ENCODE results near the gene HORMAD1. TPM values are rescaled to one million over a fixed set of nuclear protein-coding genes. Genes with fewer than 3 reads are reported as not detected.
"Not testable (repeated sequence)": the region's sequence is repeated elsewhere in the genome, so short reads cannot be mapped to it uniquely, and the experiment has no call there.

Gene HORMAD1
- total RNA-seq, 3 donors from 2014 or later: 0.82 to 1.4 (median 1.3) TPM

DNA sequence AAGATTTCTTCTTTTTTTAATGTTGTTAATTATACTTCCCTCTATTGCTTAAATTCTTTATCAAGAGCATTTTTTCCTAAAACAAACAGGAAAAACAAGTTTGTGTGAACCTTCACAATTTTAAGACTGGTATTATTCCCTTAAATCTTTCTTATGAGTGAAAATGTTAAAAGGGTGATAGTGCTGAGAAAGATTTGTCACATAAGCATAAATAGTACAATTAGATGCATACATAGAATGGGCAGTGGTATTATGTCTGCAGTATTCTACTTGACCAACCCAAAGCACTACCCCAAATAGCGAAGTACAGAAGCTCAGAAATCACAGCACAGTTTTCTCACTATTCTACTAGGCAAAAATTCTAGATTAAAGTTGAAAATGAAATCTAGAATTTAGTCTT lies 41.7 kb downstream of the HORMAD1 start:
- intact Hi-C loops (cut with DNase I, micrococcal nuclease): no loop called here
- no peak overlapping the region for H3K4me3 ChIP-seq
- no peak for TF ChIP-seq CTCF (IDR thresholded peaks at IDR 0.05)
- ATAC-seq: no peak
- no peak for DNase-seq
- H3K4me1 ChIP-seq (ENCODE audit: low read depth): no peaks in the 10 kb centered on the region
- no peaks in the 10 kb centered on the region for H3K36me3 ChIP-seq (ENCODE audit: low read depth)
- no peaks in the 10 kb centered on the region for H3K9me3 ChIP-seq

DNA sequence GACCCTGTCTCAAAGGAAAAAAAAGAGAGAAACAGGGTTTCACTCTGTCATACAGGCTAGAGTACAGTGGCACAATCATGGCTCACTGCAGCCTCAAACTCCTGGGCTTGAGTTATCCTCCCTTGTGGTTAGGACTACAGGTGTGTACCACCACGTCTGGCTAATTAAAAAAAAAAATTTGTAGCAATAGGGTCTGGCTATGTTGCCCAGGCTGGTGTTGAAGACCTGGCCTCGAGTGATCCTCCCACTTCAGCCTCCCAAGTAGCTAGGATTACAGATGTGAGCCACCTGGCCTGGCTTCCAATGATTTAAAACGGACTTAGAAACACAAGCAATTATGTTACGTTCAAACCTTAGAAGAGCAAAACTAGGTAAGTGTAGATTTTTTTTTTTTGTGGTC lies 45.8 kb downstream of the HORMAD1 start:
- ATAC-seq (no peak), DNase-seq (no peak)
- Histone ChIP-seq H3K4me1 (ENCODE audit: low read depth) (peaks cover 2% of the 10 kb centered on the region), H3K9me3 (no peaks in the 10 kb centered on the region), H3K4me3 (no peak overlapping the region), H3K36me3 (ENCODE audit: low read depth) (no peaks in the 10 kb centered on the region)
- intact Hi-C loops (cut with DNase I, micrococcal nuclease): no loop called here
- TF ChIP-seq CTCF (IDR thresholded peaks at IDR 0.05): no peak

DNA sequence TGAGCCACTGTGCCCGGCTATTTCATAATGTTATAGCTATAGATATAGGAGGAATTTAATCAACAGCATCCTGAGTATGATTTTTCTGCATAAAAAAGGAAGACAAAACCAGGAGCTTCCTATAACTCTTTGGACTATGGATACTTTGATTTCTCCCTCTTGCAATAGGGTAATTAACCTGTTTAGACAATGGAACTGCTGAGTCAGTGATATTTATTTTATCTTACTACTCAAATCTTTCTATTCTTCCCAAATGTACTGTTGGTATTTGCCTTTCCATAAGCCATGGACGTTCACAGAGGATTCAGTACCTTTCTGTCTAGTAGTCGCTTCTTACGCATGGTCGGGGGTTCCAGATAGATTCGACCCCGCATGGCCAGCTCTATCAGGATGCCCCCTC lies 57.4 kb downstream of the HORMAD1 start:
- no peak for DNase-seq
- Histone ChIP-seq H3K4me1 (ENCODE audit: low read depth) (peaks cover 17% of the 10 kb centered on the region), H3K36me3 (ENCODE audit: low read depth) (peaks cover 8% of the 10 kb centered on the region), H3K9me3 (no peaks in the 10 kb centered on the region), H3K4me3 (no peak overlapping the region)
- no peak for ATAC-seq
- no peak for TF ChIP-seq CTCF (IDR thresholded peaks at IDR 0.05)
- intact Hi-C loops (cut with DNase I, micrococcal nuclease): no loop called here

- H3K4me1 ChIP-seq (ENCODE audit: low read depth): peaks cover 13% of the 10 kb centered on the region
- no peak for DNase-seq
- no peak for TF ChIP-seq CTCF (IDR thresholded peaks at IDR 0.05)
- H3K9me3 ChIP-seq: no peaks in the 10 kb centered on the region
- H3K36me3 ChIP-seq (ENCODE audit: low read depth): peaks cover 8% of the 10 kb centered on the region
- H3K4me3 ChIP-seq: no peak overlapping the region
- no peak for ATAC-seq
- intact Hi-C loops (cut with DNase I, micrococcal nuclease): no loop called here
Measured at GRCh38 chr1:150662811-150663210, 57.9 kb downstream of the HORMAD1 start.

DNA sequence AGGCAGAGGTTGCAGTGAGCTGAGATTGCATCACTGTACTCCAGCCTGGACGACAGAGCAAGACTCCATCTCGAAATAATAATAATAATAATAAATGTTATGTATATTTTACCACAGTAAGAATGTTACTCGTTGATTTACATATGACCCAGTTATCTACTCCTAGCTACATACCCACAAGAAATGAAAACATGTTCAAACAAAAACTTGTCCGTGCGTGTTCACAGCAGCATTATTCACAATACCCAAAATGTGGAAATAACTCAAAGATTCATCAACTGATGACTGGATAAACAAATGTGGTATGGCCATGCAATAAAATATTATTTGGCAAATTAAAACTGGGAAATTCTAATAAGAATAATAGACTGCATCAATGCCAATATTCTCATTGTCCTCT lies 59.5 kb downstream of the HORMAD1 start:
- DNase-seq: no peak
- H3K36me3 ChIP-seq (ENCODE audit: low read depth): peaks cover 8% of the 10 kb centered on the region
- ATAC-seq: no peak
- intact Hi-C loops (cut with DNase I, micrococcal nuclease): no loop called here
- H3K4me3 ChIP-seq: no peak overlapping the region
- H3K4me1 ChIP-seq (ENCODE audit: low read depth): no peaks in the 10 kb centered on the region
- H3K9me3 ChIP-seq: no peaks in the 10 kb centered on the region
- no peak for TF ChIP-seq CTCF (IDR thresholded peaks at IDR 0.05)

DNA sequence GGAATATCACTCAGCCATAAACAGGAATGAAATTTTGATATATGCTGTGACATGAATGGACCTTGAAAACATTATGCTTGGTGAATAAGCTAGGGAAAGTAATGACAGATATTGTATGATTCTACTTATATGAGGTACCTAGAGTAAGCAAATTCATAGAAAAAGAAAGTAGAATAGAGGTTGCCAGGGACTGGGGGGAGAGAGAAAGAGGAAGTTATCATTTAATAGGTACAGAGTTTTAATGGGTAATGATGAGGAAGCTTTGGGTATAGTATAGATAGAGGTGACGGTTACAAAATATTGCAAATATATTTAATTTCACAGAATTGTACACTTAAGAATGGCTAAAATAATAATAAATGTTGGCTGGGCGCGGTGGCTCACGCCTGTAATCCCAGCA lies 60.1 kb downstream of the HORMAD1 start:
- peaks cover 8% of the 10 kb centered on the region for H3K36me3 ChIP-seq (ENCODE audit: low read depth)

GRCh38 chr1:150657064-150657463 lies 63.6 kb downstream of the HORMAD1 start:
- H3K4me3 ChIP-seq; intact Hi-C loops (cut with DNase I, micrococcal nuclease); H3K36me3 ChIP-seq (ENCODE audit: low read depth); ATAC-seq; H3K4me1 ChIP-seq (ENCODE audit: low read depth); DNase-seq; H3K9me3 ChIP-seq: not testable (repeated sequence)

More for the DNA sequence above, 60.1 kb downstream of the HORMAD1 start:
- DNase-seq: no peak
- Histone ChIP-seq H3K4me3 (no peak overlapping the region), H3K4me1 (ENCODE audit: low read depth) (no peaks in the 10 kb centered on the region), H3K9me3 (no peaks in the 10 kb centered on the region)
- TF ChIP-seq CTCF (IDR thresholded peaks at IDR 0.05): no peak
- no peak for ATAC-seq
- intact Hi-C loops (cut with DNase I, micrococcal nuclease): no loop called here

- H3K36me3 ChIP-seq (ENCODE audit: low read depth); H3K9me3 ChIP-seq; H3K4me3 ChIP-seq; DNase-seq; H3K4me1 ChIP-seq (ENCODE audit: low read depth); intact Hi-C loops (cut with DNase I, micrococcal nuclease); ATAC-seq: not testable (repeated sequence)
Measured at GRCh38 chr1:150654635-150655034, 66.1 kb downstream of the HORMAD1 start.

All from mucosa of descending colon (tissue), 3 donors.